Upper lobe of right lung (tissue), 1 donor: Measurements from ENCODE around the gene SS18L1. TPM values are rescaled to one million over a fixed set of nuclear protein-coding genes. Genes with fewer than 3 reads are reported as not detected.
A peak's percentile ranks its signal among the peaks of the same experiment; 100 is the strongest.

Experiments used
- ATAC-seq: fragments of 200-7000 bp; cut with Tn5 transposase; one replicate; pipeline ENCODE4 v1.9.1; 2020; ENCODE audit warnings: mild to moderate bottlenecking, moderate library complexity
- DNase-seq: peaks from one replicate; pipeline ENCODE4 v3.0.0-alpha.2; 2020
- H3K27ac ChIP-seq: fragments of 200-600 bp; one replicate; pipeline ENCODE4 v1.8.0; 2022
- H3K27me3 ChIP-seq: fragments of 200-600 bp; one replicate; pipeline ENCODE4 v1.8.0; 2022; ENCODE audit warnings: mild to moderate bottlenecking
- H3K36me3 ChIP-seq: fragments of 200-600 bp; one replicate; pipeline ENCODE4 v1.8.0; 2022
- H3K4me1 ChIP-seq: fragments of 200-600 bp; one replicate; pipeline ENCODE4 v1.8.0; 2022
- H3K4me3 ChIP-seq: fragments of 200-600 bp; one replicate; pipeline ENCODE4 v1.8.0; 2022; ENCODE audit warnings: mild to moderate bottlenecking
- H3K9me3 ChIP-seq: fragments of 200-600 bp; one replicate; pipeline ENCODE4 v1.8.0; 2022
- CTCF ChIP-seq: fragments of 200-600 bp; IDR thresholded peaks from one replicate; pipeline ENCODE4 v1.8.0; 2022; ENCODE audit warnings: antibody characterized with exemption
- intact Hi-C: fragments of 100-400 bp; cut with DNase I; formaldehyde crosslinking; loops from one replicate; pipeline ENCODE4 v1.11.0; 2022
- total RNA-seq: library from RNA; stranded (reverse); fragmentation: NEBNext Ultra II Directional; extraction: Animal tissue kit (Norgen Biotek cat#: 25700); gene quantifications from one replicate; pipeline ENCODE4 v1.2.1, GENCODE V29; 2021
- donor health status: DM: no; HTN: yes; CAD: no; lungs with severe emphysema.

Gene SS18L1
- total RNA-seq, 1 donor from 2014 or later, result 12.6 TPM

- DNase-seq, result no peak
- Histone ChIP-seq H3K4me3 (peak overlapping the region; percentile 83), H3K9me3 (no peaks in the 10 kb centered on the region), H3K36me3 (peaks cover 41% of the 10 kb centered on the region), H3K4me1 (peaks cover 24% of the 10 kb centered on the region), H3K27ac (peak overlapping the region; percentile 89), H3K27me3 (no peaks in the 10 kb centered on the region)
- TF ChIP-seq CTCF, result no peak
- peak; percentile 13 for ATAC-seq
- intact Hi-C loops, result no loop called here
Observed at GRCh38 chr20:62141397-62142251, 1.9 kb upstream of the SS18L1 start.

GRCh38 chr20:62142252-62143080 is 1.1 kb upstream of the SS18L1 start:
- DNase-seq, result no peak
- Histone ChIP-seq H3K4me3 (peak overlapping the region; percentile 83), H3K27ac (peak overlapping the region; percentile 89), H3K36me3 (peaks cover 33% of the 10 kb centered on the region), H3K9me3 (no peaks in the 10 kb centered on the region), H3K27me3 (no peaks in the 10 kb centered on the region), H3K4me1 (peaks cover 24% of the 10 kb centered on the region)
- peak; percentile 3 for ATAC-seq
- no peak for TF ChIP-seq CTCF
- intact Hi-C loops, result no loop called here

GRCh38 chr20:62143957-62144825 is 622 bp downstream of the SS18L1 start:
- intact Hi-C loops, result no loop called here

GRCh38 chr20:62145688-62146018 is 2.1 kb downstream of the SS18L1 start:
- no peak overlapping the region for H3K4me3 ChIP-seq
- ATAC-seq, result no peak
- no peak overlapping the region for H3K27ac ChIP-seq
- H3K9me3 ChIP-seq, result no peaks in the 10 kb centered on the region
- no peak for DNase-seq
- no peaks in the 10 kb centered on the region for H3K27me3 ChIP-seq
- peaks cover 43% of the 10 kb centered on the region for H3K4me1 ChIP-seq
- H3K36me3 ChIP-seq, result peaks cover under 1% of the 10 kb centered on the region
- TF ChIP-seq CTCF, result no peak
- intact Hi-C loops, result no loop called here

More at GRCh38 chr20:62143957-62144825, 622 bp downstream of the SS18L1 start:
- no peaks in the 10 kb centered on the region for H3K9me3 ChIP-seq
- ATAC-seq (peak; percentile 55), DNase-seq (peak; percentile 86)
- peak overlapping the region; percentile 89 for H3K27ac ChIP-seq
- peak overlapping the region; percentile 83 for H3K4me3 ChIP-seq
- H3K36me3 ChIP-seq, result peaks cover 16% of the 10 kb centered on the region
- peaks cover 31% of the 10 kb centered on the region for H3K4me1 ChIP-seq
- no peaks in the 10 kb centered on the region for H3K27me3 ChIP-seq
- TF ChIP-seq CTCF, result no peak

- Histone ChIP-seq H3K36me3 (no peaks in the 10 kb centered on the region), H3K27me3 (no peaks in the 10 kb centered on the region), H3K9me3 (no peaks in the 10 kb centered on the region), H3K4me3 (no peak overlapping the region), H3K27ac (no peak overlapping the region), H3K4me1 (peaks cover 37% of the 10 kb centered on the region)
- intact Hi-C loops, result no loop called here
- TF ChIP-seq CTCF, result no peak
- DNase-seq (no peak), ATAC-seq (no peak)
Observed at GRCh38 chr20:62146019-62146755, 2.6 kb downstream of the SS18L1 start.
